CD4-positive, alpha-beta T cell treated with Interleukin-17A for 4 hours (primary cell): ENCODE measurements around the gene SUSD6.
"Not testable (repeated sequence)": the region's sequence is repeated elsewhere in the genome, so short reads cannot be mapped to it uniquely, and the experiment has no call there.

ENCODE experiments used
- DNase-seq: peaks from one replicate; pipeline ENCODE4 v3.0.0-alpha.2; 2020; ENCODE audit warnings: mixed read lengths

SUSD6 gene

DNA sequence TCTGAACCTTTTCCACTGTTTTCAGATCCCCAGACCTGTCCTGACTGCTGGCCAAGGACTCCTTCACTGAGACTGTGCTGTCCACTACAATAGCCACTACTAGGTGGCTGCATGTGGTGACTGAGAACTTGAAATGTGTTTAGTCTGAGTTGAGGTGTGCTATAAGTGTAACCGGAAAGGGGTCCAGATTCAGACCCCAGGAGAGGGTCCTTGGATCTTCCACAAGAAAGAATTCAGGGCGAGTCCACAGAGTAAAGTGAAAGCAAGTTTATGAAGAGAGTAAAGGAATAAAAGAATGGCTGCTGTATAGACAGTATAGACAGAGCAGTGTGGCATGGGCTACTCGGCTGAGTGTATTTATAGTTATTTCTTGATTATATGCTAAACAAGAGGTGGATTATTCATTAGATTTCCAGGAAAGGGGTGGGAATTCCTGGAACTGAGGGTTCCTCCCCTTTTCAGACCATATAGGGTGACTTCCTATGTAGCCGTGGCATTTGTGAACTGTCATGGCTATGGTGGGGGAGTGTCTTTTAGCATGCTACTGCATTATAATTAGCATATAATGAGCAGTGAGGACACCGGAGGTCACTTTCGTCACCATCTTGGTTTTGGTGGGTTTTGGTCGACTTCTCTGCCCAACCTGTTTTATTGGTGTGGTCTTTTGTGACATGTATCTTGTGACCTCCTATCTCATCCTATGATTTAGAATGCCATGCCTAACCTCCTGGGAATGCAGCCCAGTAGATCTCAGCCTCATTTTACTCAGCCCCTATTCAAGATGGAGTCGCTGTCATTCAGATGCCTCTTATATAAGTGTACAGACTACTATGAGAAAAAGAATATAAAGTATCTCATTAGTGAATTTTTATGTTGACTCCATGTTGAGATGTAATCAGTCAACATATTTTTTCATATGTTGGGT, 85.5 kb downstream of the SUSD6 start:
- no peak for DNase-seq

DNA sequence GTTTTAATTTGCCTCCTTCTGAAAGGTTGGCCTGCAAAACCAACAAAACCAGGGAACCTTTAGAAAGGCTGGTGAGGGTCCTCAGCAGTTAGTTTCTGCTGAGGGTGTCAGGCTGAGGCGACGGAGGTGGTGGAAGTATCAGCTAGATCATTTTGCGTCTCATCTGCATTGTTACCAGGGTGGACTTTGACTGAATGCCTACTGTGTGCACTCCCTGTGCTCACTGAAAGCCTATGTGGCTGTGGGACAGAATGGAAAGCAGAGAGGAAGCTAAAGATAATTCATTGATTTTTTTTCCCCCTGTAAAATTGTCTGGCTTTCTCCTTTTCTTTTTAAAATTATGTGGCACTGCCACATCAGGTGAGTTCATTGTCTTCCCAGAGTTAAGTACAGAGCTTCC, 87.2 kb downstream of the SUSD6 start:
- no peak for DNase-seq

DNA sequence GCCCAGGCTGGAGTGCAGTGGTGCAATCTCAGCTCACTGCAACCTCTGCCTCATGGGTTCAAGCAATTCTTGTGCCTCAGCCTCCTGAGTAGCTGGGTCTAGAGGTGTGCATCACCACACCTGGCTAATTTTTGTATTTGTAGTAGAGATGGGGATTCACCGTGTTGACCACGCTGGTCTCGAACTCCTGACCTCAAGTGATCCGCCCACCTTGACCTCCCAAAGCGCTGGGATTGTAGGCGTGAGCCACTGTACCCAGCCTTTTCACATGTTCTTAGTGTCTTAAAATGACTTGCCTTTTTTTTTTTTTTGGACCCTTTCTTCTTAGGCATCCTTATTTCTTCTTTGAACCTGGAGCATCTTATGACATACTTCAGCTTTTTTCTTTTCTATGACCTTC, 87.8 kb downstream of the SUSD6 start:
- not testable (repeated sequence) for DNase-seq

DNA sequence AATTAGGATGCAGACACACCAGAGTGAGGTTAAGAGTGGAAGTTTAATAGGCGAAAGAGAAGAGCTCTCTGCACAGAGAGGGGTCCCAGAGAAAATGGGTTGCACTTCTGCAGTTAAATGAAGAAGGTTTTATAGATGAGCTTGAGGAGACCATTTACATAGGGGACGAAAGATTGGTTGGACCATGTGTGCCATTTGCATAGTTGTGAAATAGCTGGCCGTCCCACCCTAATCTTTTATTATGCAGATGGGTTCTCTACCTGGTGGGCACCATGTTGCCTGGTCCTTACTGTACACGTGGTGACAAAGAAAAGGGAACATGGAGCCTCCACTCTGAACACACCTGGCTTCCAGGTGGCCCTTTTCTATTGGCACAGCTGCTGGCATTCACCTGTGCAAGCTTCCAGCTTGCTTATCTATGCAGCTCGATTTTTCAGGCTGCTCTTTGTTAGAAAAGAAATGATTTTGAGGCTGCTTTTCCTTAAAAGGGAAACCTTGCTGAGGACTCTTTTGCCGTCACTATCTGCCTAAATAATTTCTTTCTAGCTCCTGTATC, 88.4 kb downstream of the SUSD6 start:
- DNase-seq = no peak

- DNase-seq = no peak
These were observed 89.2 kb downstream of the SUSD6 start for GRCh38 chr14:69700575-69700974.

DNA sequence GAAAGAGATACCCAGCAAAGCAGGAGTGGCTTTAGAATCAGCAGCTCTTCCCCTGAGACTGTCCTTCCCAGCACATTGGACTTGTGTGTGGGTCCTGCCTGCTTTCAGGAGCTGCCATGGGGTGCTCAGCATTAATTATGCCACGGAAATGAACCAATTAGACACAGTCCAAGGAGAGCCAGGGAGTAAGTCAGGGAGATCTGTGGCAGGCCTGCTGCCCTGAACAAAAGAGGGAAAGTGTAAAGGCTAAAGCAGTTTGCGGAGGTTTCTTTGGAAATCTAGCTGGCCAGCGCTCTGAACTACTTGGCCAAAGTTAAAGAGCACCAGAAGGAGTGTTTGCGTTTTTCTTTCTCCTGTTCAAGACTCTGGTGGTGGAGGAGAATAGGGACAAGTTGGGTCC, 89.9 kb downstream of the SUSD6 start:
- DNase-seq = no peak

DNA sequence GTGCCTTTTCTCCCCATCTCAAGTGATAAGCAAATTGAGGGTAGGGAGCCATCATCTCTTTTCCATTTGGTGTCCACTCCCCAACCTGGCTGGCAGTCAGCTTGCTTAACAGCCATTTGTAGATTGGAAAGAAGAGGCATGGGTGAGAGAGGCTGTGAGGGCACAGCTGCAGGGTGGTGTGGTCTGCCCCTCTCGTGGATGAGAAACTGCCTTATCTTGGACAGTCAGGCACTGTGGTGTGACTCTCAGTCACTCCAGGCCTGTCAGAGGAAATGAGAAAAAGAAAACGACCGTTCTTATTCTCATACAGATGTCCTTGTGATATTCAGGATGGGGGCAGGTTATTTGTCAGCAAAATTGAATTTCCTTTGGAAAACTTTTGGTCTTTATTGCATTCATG, 90.5 kb downstream of the SUSD6 start:
- no peak for DNase-seq

DNA sequence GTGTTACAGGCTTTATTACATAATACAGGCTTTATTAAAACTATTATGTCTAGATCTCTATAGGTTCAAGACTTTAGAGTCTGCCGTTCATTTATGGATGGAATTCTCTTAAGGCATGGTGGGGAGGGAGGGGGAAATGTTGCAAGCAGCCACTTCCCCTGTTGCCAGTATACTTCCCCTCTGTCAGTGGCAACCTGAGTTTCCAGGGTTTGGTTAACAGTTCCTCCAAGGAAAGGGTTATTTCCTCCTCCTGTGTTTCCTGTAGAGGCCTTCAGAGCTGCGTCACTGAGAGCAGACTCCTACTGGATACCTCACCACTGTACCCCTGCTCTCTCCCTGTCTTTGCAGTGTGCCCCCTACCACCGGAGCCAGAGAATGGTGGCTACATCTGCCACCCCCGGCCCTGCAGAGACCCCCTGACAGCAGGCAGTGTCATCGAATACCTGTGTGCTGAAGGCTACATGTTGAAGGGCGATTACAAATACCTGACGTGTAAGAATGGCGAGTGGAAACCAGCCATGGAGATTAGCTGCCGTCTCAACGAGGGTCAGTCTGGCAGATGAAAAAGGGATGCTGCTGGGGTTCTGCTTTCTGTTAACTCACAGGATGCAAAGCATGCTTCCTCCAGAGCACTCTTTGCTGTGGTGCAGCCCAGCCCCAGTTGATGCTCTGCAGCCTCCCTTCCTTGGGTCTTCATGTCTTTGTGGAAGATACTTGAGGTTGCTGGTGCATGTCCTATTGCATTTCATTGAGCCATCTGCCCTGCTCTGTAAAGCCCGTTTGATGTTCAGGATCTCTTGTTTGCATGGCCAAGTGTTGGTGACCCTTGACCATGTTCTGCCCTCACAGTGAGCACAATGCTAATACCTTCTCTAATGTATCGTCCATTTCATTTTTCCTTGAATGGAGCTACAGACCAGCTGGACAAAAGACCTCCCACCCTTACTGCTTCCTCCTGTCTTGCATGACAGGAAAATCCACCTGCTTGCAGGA, 91.9 kb downstream of the SUSD6 start:
- no peak for DNase-seq

GRCh38 chr14:69704319-69704718, 92.9 kb downstream of the SUSD6 start:
- DNase-seq = no peak

DNA sequence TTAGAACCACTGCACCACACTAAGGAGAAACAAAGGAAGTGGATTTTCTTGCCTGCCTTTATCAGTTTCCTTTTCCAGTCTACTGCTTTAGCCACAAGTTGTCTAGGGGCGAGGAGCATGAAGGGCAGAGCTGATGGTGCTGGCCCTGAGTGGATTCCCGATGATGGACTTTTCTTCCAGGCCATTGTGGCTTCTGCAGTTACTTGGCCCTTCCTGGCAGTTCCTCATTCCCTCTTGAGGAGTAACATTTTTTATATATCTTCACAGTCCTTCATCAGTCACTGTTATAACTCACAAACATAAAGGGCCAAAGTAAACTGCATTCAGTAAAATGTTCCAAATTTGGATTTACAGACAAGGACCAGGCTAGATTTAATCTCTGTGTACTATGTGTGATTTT, 94.3 kb downstream of the SUSD6 start:
- no peak for DNase-seq

DNA sequence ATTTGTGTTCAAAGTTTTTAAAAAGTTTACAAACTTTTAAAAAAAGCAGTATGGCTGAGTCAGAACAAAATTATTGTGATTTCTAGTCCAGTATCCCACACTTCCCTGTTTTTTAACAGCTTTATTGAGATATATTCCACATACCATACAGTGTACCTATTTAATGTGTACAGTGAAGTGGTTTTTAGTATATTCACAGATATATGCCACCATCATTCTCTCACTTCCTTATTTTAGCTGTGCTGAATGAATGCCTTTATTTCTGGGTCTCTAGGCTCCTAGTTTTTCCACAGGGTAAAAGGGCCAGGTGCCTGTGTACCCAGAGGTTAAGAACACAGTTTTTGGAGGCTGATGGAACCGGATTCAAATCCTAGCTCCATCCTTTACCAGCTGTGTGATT, 96.7 kb downstream of the SUSD6 start:
- DNase-seq = no peak

DNA sequence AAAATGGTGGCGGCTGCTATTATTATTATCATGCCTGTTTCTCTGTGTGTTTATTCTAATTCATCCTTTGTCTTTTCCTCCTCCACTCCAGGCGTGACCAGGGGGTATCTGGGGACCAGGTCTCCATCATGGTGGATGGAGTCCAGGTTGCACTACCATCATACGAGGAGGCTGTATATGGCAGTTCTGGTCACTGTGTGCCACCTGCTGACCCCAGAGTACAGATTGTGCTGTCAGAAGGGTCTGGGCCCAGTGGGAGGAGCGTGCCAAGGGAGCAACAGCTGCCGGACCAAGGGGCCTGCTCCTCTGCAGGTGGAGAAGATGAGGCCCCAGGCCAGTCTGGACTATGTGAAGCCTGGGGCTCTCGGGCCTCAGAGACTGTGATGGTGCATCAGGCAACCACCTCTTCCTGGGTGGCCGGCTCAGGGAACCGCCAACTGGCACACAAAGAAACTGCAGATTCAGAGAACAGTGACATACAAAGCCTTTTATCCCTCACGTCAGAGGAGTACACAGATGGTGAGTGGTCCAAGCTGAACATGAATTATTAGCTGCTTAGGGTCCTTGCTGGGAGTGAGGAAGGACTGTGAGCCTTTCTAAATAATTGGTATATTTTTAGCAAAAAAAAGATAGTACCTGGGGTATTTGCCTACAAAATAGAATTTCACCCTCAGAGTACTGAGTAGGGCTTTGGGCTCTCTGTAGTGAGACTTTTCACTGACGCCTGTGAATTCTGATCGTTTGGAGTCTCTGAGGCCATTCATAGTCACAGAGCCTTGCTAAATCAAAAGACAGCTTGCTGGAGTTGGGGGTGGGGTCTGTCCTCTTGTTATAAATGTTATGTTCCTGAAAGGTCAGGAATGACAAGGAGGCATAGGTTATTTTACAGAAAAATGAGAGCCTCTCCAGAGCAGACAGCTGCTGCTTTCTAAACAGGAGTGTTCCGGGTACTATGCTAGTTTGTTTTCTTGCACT, 97.5 kb downstream of the SUSD6 start:
- peak; percentile 40 for DNase-seq

- no peak for DNase-seq
These were observed 99.0 kb downstream of the SUSD6 start for GRCh38 chr14:69710378-69710777.

DNA sequence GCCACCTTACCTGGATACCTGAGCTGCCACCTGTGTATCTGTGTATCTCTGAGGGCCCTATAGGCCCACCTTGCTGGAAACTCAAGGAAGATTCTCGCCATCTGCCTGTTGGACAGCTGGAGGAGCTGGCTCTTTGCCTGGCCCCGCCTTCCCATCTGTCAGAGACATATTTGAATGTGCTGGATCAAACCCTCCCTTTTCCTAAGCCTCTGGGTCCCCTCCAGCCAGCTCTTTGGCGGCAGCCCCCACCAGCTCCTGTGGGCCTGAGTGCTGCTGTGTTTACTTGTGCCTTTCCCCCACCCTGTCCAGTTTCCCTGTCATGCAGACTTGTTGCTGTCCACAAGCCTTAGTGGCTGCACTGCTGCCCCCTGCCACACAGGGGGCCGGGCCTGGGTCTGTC, 99.7 kb downstream of the SUSD6 start:
- no peak for DNase-seq

GRCh38 chr14:69711477-69711876, 100.1 kb downstream of the SUSD6 start:
- no peak for DNase-seq

GRCh38 chr14:69711881-69712560, 100.6 kb downstream of the SUSD6 start:
- no peak for DNase-seq

GRCh38 chr14:69712599-69713088, 101.2 kb downstream of the SUSD6 start:
- peak; percentile 19 for DNase-seq

GRCh38 chr14:69713209-69713781, 101.9 kb downstream of the SUSD6 start:
- no peak for DNase-seq

- DNase-seq = no peak
These were observed 102.7 kb downstream of the SUSD6 start for GRCh38 chr14:69713993-69714679.
